WTC11 (cell line): ENCODE data around the gene GAREM2. TPM values are rescaled to one million over a fixed set of nuclear protein-coding genes. Genes with fewer than 3 reads are reported as not detected.

Experiments used
- ATAC-seq: fragments of 200-7000 bp; cut with Tn5 transposase; 2 replicates; pipeline ENCODE4 v1.10.0; 2021; ENCODE audit warnings: mild to moderate bottlenecking, moderate library complexity
- CTCF ChIA-PET: fragments of 300-600 bp; sonication (Branson Sonifier 250); formaldehyde crosslinking; loops from one replicate; lab custom pipeline; 2021; ENCODE audit warnings: antibody characterized with exemption; lab: Charles Lee
- POLR2A ChIA-PET: fragments of 350-600 bp; sonication (Branson Sonifier 250); formaldehyde crosslinking; loops from one replicate; lab custom pipeline; 2021; ENCODE audit warnings: antibody characterized with exemption; lab: Charles Lee
- DNase-seq: peaks from one replicate; pipeline ENCODE4 v3.0.0; 2021; ENCODE audit warnings: low spot score
- H3K27ac Mint-ChIP-seq: 2 replicates; pipeline ENCODE4 v1.8.0; 2021; ENCODE audit warnings: mixed read lengths
- H3K27me3 Mint-ChIP-seq: 2 replicates; pipeline ENCODE4 v1.8.0; 2021; ENCODE audit warnings: low read depth, mild to moderate bottlenecking, moderate library complexity, mixed read lengths
- H3K36me3 Mint-ChIP-seq: 2 replicates; pipeline ENCODE4 v1.8.0; 2021; ENCODE audit warnings: mixed read lengths
- H3K4me1 Mint-ChIP-seq: 2 replicates; pipeline ENCODE4 v1.8.0; 2022; ENCODE audit warnings: mixed read lengths
- H3K4me3 Mint-ChIP-seq: 2 replicates; pipeline ENCODE4 v1.8.0; 2021; ENCODE audit warnings: mild to moderate bottlenecking, moderate library complexity, mixed read lengths
- H3K9me3 Mint-ChIP-seq: 2 replicates; pipeline ENCODE4 v1.8.0; 2021; ENCODE audit warnings: mixed read lengths
- CREB1 ChIP-seq: sonication (generic); formaldehyde crosslinking; IDR thresholded peaks from 2 replicates; pipeline ENCODE4 v1.8.0; 2023; ENCODE audit warnings: mild to moderate bottlenecking, missing genetic modification reagents
- ELF4 ChIP-seq: sonication (generic); formaldehyde crosslinking; IDR thresholded peaks from 2 replicates; pipeline ENCODE4 v1.8.1; 2022; ENCODE audit warnings: low read depth, mild to moderate bottlenecking, moderate library complexity, missing genetic modification reagents
- HMGA2 ChIP-seq: fragments of 250-450 bp; sonication (Bioruptor Pico); IDR thresholded peaks from 2 replicates; pipeline ENCODE4 v1.4.0; 2021; ENCODE audit warnings: mild to moderate bottlenecking, moderate library complexity
- JAZF1 ChIP-seq: fragments of 250-450 bp; sonication (Bioruptor Pico); IDR thresholded peaks from 2 replicates; pipeline ENCODE4 v1.9.0; 2021; ENCODE audit warnings: moderate library complexity, mild to moderate bottlenecking, inconsistent platforms
- JUN ChIP-seq: sonication (generic); formaldehyde crosslinking; IDR thresholded peaks from 2 replicates; pipeline ENCODE4 v1.8.0; 2023; ENCODE audit warnings: mild to moderate bottlenecking, missing genetic modification reagents
- KAT7 ChIP-seq: sonication (generic); formaldehyde crosslinking; IDR thresholded peaks from 2 replicates; pipeline ENCODE4 v1.8.1; 2023; ENCODE audit warnings: missing genetic modification reagents, mild to moderate bottlenecking, borderline replicate concordance
- RORB ChIP-seq: fragments of 250-450 bp; sonication (Bioruptor Pico); IDR thresholded peaks from 2 replicates; pipeline ENCODE4 v1.9.0; 2021; ENCODE audit warnings: mild to moderate bottlenecking
- SMAD3 ChIP-seq: sonication (generic); formaldehyde crosslinking; IDR thresholded peaks from 2 replicates; pipeline ENCODE4 v1.8.0; 2022; ENCODE audit warnings: missing genetic modification reagents, mild to moderate bottlenecking, borderline replicate concordance
- SMAD4 ChIP-seq: sonication (generic); formaldehyde crosslinking; IDR thresholded peaks from 2 replicates; pipeline ENCODE4 v1.8.0; 2022; ENCODE audit warnings: mild to moderate bottlenecking, missing genetic modification reagents
- TEAD1 ChIP-seq: sonication (generic); formaldehyde crosslinking; IDR thresholded peaks from 2 replicates; pipeline ENCODE4 v1.8.0; 2022; ENCODE audit warnings: mild to moderate bottlenecking, missing genetic modification reagents
- ZNF138 ChIP-seq: sonication (generic); formaldehyde crosslinking; conservative IDR thresholded peaks from 2 replicates; pipeline ENCODE4 v1.8.1; 2022; ENCODE audit warnings: mild to moderate bottlenecking, moderate library complexity, missing genetic modification reagents
- ZNF317 ChIP-seq: sonication (generic); formaldehyde crosslinking; IDR thresholded peaks from 2 replicates; pipeline ENCODE4 v1.8.1; 2023; ENCODE audit warnings: low read depth, mild to moderate bottlenecking, moderate library complexity, missing genetic modification reagents, borderline replicate concordance
- ZNF423 ChIP-seq: fragments of 250-450 bp; sonication (Bioruptor Pico); IDR thresholded peaks from 2 replicates; pipeline ENCODE4 v2.1.2; 2022; ENCODE audit warnings: mild to moderate bottlenecking, moderate library complexity
- ZNF671 ChIP-seq: fragments of 250-450 bp; sonication (Bioruptor Pico); IDR thresholded peaks from 2 replicates; pipeline ENCODE4 v1.8.0; 2021; ENCODE audit warnings: mild to moderate bottlenecking
- total RNA-seq: library from RNA; stranded (reverse); gene quantifications from 3 replicates; pipeline ENCODE4 v1.2.3, GENCODE V29; 2021
- TF ChIP-seq, protein P1 (sequence below): sonication (generic); formaldehyde crosslinking; IDR thresholded peaks from 2 replicates; pipeline ENCODE4 v1.8.1; 2022; ENCODE audit warnings: missing genetic modification reagents, borderline replicate concordance
- TF ChIP-seq, protein P2 (sequence below): fragments of 250-450 bp; sonication (Bioruptor Pico); IDR thresholded peaks from 2 replicates; pipeline ENCODE4 v1.9.0; 2021; ENCODE audit warnings: mild to moderate bottlenecking
- TF ChIP-seq, protein P3 (sequence below): sonication (generic); formaldehyde crosslinking; IDR thresholded peaks from 2 replicates; pipeline ENCODE4 v1.8.1; 2022; ENCODE audit warnings: mild to moderate bottlenecking, moderate library complexity, missing genetic modification reagents
- TF ChIP-seq, protein P4 (sequence below): sonication (generic); formaldehyde crosslinking; IDR thresholded peaks from 2 replicates; pipeline ENCODE4 v1.8.1; 2022; ENCODE audit warnings: low read depth, mild to moderate bottlenecking, moderate library complexity, missing genetic modification reagents, borderline replicate concordance
- TF ChIP-seq, protein P5 (sequence below): sonication (generic); formaldehyde crosslinking; IDR thresholded peaks from 2 replicates; pipeline ENCODE4 v1.8.1; 2023; ENCODE audit warnings: mild to moderate bottlenecking, missing genetic modification reagents
- TF ChIP-seq, protein P6 (sequence below): fragments of 250-450 bp; sonication (Bioruptor Pico); IDR thresholded peaks from 2 replicates; pipeline ENCODE4 v1.9.0; 2021; ENCODE audit warnings: mild to moderate bottlenecking, borderline replicate concordance

Gene GAREM2
- total RNA-seq, 1 experiment from 2014 or later, result 17.4 TPM

DNA sequence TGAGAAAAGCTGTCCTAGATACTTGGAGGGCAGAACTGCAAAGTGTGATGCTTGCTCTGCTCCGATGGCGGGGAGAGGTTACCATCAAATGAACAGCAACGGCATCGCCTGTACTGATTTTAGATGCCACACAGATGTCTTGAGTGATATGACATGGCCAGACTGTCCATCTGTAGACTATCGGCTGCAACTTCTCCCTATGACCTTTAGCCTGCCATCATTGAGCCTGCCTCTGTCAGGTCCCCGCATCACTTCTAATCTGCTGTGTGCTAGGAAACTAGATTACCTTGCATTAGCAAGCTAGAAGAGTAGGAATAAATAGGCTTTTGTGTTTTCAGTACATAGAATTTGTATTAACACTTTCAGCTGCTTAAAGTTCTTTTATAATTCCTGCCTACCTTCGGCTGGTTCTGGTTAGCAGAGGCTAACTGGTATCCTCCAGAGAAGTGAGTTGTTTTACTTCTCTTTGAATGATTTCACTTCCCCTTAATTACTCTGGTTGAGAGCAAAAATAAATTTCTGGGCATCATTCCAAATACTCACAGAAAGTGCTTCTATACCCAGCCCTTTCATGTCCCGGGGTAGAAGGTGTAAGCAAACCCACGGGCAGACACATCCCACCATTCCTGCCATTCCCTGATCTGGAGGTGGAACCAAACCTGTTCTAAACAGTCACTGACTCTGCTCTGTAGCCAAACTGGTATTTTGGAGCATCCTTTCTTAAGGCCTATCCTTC is 24.0 kb downstream of the GAREM2 start (continued):
- TF ChIP-seq, protein P1, sequence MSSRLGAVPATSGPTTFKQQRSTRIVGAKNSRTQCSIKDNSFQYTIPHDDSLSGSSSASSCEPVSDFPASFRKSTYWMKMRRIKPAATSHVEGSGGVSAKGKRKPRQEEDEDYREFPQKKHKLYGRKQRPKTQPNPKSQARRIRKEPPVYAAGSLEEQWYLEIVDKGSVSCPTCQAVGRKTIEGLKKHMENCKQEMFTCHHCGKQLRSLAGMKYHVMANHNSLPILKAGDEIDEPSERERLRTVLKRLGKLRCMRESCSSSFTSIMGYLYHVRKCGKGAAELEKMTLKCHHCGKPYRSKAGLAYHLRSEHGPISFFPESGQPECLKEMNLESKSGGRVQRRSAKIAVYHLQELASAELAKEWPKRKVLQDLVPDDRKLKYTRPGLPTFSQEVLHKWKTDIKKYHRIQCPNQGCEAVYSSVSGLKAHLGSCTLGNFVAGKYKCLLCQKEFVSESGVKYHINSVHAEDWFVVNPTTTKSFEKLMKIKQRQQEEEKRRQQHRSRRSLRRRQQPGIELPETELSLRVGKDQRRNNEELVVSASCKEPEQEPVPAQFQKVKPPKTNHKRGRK (CRISPR knock-in tag), result no peak
- TF ChIP-seq, protein P2, sequence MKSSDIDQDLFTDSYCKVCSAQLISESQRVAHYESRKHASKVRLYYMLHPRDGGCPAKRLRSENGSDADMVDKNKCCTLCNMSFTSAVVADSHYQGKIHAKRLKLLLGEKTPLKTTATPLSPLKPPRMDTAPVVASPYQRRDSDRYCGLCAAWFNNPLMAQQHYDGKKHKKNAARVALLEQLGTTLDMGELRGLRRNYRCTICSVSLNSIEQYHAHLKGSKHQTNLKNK (CRISPR knock-in tag), result no peak
- TF ChIP-seq ZNF317 (CRISPR knock-in tag) (no peak), ZNF671 (CRISPR knock-in tag) (no peak), TEAD1 (CRISPR knock-in tag) (no peak), ZNF423 (no peak), JUN (no peak)

DNA sequence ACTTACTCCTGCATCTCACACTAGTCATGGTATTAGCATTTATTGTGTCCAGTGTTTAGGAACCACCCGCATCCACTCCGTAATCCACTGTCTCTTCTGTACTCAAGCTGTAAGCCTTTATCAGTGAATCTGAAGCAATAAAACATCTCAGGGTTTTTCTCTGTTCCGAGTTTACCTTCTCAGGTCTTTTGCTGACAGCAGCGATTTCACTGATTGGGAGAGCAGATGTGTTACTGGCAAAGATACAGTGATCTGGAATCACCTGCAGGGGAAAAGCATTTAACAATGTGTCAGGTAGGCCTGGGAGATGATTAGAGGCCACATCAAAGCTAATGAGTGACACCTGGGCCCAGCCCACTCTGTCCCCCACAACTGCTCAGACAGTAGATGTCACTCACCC is 24.6 kb downstream of the GAREM2 start:
- Mint-ChIP-seq H3K4me1 (no peaks in the 10 kb centered on the region), H3K27me3 (no peaks in the 10 kb centered on the region), H3K4me3 (no peak overlapping the region), H3K36me3 (peaks cover 76% of the 10 kb centered on the region), H3K27ac (no peak overlapping the region), H3K9me3 (no peaks in the 10 kb centered on the region)
- ATAC-seq (no peak), DNase-seq (no peak)
- CTCF ChIA-PET, result no interaction called here
- TF ChIP-seq JAZF1 (CRISPR knock-in tag), result no peak
- no peak for TF ChIP-seq SMAD4 (CRISPR knock-in tag)
- TF ChIP-seq, protein P3, sequence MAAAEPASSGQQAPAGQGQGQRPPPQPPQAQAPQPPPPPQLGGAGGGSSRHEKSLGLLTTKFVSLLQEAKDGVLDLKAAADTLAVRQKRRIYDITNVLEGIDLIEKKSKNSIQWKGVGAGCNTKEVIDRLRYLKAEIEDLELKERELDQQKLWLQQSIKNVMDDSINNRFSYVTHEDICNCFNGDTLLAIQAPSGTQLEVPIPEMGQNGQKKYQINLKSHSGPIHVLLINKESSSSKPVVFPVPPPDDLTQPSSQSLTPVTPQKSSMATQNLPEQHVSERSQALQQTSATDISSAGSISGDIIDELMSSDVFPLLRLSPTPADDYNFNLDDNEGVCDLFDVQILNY, result no peak
- no peak for TF ChIP-seq HMGA2 (CRISPR knock-in tag)
- TF ChIP-seq, protein P4, sequence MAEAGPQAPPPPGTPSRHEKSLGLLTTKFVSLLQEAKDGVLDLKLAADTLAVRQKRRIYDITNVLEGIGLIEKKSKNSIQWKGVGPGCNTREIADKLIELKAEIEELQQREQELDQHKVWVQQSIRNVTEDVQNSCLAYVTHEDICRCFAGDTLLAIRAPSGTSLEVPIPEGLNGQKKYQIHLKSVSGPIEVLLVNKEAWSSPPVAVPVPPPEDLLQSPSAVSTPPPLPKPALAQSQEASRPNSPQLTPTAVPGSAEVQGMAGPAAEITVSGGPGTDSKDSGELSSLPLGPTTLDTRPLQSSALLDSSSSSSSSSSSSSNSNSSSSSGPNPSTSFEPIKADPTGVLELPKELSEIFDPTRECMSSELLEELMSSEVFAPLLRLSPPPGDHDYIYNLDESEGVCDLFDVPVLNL (CRISPR knock-in tag), result no peak
- TF ChIP-seq, protein P5, sequence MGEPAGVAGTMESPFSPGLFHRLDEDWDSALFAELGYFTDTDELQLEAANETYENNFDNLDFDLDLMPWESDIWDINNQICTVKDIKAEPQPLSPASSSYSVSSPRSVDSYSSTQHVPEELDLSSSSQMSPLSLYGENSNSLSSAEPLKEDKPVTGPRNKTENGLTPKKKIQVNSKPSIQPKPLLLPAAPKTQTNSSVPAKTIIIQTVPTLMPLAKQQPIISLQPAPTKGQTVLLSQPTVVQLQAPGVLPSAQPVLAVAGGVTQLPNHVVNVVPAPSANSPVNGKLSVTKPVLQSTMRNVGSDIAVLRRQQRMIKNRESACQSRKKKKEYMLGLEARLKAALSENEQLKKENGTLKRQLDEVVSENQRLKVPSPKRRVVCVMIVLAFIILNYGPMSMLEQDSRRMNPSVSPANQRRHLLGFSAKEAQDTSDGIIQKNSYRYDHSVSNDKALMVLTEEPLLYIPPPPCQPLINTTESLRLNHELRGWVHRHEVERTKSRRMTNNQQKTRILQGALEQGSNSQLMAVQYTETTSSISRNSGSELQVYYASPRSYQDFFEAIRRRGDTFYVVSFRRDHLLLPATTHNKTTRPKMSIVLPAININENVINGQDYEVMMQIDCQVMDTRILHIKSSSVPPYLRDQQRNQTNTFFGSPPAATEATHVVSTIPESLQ, result no peak
- POLR2A ChIA-PET, result no interaction called here

DNA sequence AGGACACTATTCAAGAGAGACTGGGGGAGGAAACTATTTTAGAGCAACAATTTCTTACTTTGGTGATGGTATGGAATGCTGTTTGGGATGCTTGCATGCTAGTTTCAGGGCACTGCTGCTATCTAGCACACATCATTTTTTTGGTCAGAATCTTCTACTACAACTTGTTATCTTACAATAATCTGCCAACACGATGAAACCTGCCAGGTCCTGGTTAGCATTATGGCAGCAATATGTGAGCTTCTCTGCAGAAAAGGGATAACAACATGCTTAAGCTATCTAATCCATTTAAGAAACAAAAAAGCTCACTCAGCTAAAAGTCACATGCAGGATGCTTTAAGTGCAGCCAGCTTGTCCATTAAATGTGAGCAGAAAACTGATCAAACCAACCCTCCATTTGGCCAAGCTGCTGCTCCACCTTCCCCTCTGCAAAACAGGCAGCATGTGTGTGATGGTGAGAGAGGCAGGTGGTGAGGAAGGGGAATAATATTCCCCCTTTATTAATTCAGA is 30.1 kb downstream of the GAREM2 start:
- DNase-seq, result no peak
- H3K4me3 Mint-ChIP-seq, result no peak overlapping the region
- peaks cover 60% of the 10 kb centered on the region for H3K36me3 Mint-ChIP-seq
- CTCF ChIA-PET, result no interaction called here
- H3K27ac Mint-ChIP-seq, result no peak overlapping the region
- H3K4me1 Mint-ChIP-seq, result peaks cover 9% of the 10 kb centered on the region
- no peaks in the 10 kb centered on the region for H3K27me3 Mint-ChIP-seq
- no peak for ATAC-seq
- H3K9me3 Mint-ChIP-seq, result no peaks in the 10 kb centered on the region
- POLR2A ChIA-PET, result no interaction called here
- TF ChIP-seq SMAD4 (CRISPR knock-in tag), result no peak
- no peak for TF ChIP-seq CREB1 (CRISPR knock-in tag)
- TF ChIP-seq TEAD1 (CRISPR knock-in tag), result no peak
- no peak for TF ChIP-seq RORB (CRISPR knock-in tag)
- TF ChIP-seq, protein P6, sequence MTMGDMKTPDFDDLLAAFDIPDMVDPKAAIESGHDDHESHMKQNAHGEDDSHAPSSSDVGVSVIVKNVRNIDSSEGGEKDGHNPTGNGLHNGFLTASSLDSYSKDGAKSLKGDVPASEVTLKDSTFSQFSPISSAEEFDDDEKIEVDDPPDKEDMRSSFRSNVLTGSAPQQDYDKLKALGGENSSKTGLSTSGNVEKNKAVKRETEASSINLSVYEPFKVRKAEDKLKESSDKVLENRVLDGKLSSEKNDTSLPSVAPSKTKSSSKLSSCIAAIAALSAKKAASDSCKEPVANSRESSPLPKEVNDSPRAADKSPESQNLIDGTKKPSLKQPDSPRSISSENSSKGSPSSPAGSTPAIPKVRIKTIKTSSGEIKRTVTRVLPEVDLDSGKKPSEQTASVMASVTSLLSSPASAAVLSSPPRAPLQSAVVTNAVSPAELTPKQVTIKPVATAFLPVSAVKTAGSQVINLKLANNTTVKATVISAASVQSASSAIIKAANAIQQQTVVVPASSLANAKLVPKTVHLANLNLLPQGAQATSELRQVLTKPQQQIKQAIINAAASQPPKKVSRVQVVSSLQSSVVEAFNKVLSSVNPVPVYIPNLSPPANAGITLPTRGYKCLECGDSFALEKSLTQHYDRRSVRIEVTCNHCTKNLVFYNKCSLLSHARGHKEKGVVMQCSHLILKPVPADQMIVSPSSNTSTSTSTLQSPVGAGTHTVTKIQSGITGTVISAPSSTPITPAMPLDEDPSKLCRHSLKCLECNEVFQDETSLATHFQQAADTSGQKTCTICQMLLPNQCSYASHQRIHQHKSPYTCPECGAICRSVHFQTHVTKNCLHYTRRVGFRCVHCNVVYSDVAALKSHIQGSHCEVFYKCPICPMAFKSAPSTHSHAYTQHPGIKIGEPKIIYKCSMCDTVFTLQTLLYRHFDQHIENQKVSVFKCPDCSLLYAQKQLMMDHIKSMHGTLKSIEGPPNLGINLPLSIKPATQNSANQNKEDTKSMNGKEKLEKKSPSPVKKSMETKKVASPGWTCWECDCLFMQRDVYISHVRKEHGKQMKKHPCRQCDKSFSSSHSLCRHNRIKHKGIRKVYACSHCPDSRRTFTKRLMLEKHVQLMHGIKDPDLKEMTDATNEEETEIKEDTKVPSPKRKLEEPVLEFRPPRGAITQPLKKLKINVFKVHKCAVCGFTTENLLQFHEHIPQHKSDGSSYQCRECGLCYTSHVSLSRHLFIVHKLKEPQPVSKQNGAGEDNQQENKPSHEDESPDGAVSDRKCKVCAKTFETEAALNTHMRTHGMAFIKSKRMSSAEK (CRISPR knock-in tag), result no peak
- TF ChIP-seq, protein P3, result no peak
- no peak for TF ChIP-seq KAT7
- no peak for TF ChIP-seq JUN
- no peak for TF ChIP-seq ZNF138 (CRISPR knock-in tag)
- no peak for TF ChIP-seq SMAD3
- no peak for TF ChIP-seq ELF4 (CRISPR knock-in tag)
